ENCODE measurements around the gene TDRD6. TPM values are rescaled to one million over a fixed set of nuclear protein-coding genes. Genes with fewer than 3 reads are reported as not detected.

Gene TDRD6, protein sequence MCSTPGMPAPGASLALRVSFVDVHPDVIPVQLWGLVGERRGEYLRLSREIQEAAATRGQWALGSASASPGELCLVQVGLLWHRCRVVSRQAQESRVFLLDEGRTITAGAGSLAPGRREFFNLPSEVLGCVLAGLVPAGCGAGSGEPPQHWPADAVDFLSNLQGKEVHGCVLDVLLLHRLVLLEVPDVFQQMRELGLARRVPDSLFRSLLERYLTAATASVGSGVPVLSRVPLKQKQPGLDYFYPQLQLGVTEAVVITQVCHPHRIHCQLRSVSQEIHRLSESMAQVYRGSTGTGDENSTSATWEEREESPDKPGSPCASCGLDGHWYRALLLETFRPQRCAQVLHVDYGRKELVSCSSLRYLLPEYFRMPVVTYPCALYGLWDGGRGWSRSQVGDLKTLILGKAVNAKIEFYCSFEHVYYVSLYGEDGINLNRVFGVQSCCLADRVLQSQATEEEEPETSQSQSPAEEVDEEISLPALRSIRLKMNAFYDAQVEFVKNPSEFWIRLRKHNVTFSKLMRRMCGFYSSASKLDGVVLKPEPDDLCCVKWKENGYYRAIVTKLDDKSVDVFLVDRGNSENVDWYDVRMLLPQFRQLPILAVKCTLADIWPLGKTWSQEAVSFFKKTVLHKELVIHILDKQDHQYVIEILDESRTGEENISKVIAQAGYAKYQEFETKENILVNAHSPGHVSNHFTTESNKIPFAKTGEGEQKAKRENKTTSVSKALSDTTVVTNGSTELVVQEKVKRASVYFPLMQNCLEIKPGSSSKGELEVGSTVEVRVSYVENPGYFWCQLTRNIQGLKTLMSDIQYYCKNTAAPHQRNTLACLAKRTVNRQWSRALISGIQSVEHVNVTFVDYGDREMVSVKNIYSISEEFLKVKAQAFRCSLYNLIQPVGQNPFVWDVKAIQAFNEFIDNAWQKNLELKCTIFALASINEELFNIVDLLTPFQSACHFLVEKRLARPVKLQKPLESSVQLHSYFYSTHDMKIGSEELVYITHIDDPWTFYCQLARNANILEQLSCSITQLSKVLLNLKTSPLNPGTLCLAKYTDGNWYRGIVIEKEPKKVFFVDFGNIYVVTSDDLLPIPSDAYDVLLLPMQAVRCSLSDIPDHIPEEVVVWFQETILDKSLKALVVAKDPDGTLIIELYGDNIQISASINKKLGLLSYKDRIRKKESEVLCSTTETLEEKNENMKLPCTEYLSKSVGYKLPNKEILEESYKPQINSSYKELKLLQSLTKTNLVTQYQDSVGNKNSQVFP (N-terminal part only)
- not detected in 2 replicates for total RNA-seq

DNA sequence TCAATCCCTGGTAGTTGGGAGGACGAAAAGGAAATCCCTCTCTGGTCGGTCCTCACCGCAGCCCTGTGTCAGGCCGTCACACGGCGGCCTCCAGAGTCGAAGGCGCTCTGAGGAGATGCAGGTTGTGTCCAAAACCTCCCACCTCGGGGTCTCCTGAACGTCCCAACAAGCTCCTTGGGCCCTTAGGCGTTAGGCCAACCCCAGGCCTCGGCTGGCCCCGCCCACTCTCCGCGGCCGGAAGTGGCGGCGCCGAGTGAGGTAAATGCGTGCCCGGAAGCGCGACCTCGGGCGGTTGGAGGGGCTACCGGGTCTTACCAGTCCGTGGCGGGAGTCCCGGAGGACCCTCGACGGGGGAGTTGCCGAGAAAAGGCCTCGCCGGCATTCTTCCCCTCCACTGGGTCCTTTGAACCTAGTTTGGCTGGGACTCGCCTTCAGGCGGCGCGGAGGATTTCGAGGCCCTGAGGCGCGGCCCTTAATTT is at the start of gene TDRD6:
Gene TDRD6, plus strand, starts transcription at position 267 of the 479 bp plus-strand sequence. CDS start 244 bp downstream, outside the sequence.

DNA sequence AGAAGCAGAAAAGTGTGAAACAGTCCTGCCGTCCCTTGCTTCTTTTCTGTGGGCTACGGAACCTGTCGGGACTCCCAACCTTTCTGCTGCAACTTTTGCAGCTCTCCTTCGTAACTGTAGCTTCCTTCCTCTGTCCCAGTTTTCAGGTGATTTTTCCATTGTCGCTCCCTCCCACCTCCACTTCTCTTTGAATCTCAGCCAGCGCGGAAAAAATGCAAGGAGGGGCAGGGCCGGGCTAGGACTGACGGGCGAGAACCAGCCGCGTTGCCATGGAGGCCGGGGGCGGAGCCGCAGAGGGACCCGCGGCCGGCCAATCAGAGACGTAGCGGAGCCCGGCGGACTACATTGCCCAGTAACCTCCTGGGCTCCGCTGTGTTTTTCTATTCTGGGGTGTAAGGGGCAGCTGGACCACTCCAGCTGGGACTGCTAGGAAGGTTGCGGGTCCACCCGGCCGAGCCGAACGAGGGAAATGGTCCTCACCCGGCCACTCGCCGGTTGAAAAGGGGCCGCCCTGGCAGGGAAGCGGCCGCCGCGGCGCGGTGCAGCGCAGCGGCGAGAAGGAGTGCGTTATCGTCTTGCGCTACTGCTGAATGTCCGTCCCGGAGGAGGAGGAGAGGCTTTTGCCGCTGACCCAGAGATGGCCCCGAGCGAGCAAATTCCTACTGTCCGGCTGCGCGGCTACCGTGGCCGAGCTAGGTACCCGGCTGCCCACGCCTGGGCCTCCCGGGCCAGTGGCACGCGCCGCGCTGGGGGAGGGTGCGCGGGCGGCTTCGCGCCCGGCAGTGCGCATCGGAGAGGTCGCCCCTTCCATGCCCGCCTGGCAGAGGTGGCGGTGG is 34.9 kb upstream of the TDRD6 start, which contains the start of the genes CYP39A1 and SLC25A27:
Gene CYP39A1, minus strand, starts transcription at position 216 of the 836 bp plus-strand sequence. CDS start 236 bp downstream, outside the sequence.
Gene SLC25A27, plus strand, starts transcription at position 373 of the 836 bp plus-strand sequence. Its CDS starts 218 bp downstream, at position 591.

DNA sequence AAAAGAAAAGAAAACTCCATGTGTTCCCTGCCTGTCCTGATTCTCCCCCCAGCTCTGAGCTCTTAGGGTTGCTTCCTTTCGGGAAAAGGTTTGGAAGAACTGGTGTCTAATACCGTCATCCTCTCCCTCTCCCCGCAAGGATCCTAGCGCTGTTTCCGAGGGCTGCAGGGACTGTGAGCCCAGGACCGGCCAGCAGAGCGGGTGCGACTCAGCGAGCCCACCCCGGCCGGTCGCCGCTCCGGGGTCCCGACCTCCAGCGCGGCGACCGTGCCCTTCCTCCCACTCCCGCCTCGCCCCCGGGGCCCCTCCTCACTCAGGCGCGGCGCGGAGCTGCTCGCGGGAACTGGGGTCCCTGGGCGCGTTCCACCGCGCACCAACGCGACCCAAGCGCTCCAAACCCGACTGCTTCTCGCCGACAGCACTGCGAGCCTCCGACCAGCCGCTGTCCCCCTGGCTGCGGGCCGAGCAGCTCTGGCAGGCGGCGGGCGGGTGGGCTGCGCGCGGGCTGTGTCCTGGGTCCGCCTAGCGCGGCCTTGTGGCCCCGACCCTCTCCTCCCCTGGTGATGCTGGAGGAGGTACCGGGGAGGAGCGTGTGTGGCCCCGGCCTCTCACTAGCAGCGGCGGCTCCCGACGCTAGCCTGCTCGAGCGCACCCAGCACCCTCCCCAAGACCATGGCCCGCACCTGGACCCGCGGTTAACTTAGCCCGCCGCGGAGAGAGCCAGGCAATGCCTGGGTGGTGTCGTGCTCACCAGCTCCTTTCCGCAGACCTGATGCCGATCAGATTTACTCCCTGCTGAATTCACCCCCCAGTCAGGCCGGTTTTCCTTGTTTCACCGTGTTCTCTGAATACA is 47.4 kb downstream of the TDRD6 start, which contains the start of gene PLA2G7:
Gene PLA2G7, minus strand, starts transcription at position 509 of the 853 bp plus-strand sequence. CDS start 12,484 bp downstream, outside the sequence.

DNA sequence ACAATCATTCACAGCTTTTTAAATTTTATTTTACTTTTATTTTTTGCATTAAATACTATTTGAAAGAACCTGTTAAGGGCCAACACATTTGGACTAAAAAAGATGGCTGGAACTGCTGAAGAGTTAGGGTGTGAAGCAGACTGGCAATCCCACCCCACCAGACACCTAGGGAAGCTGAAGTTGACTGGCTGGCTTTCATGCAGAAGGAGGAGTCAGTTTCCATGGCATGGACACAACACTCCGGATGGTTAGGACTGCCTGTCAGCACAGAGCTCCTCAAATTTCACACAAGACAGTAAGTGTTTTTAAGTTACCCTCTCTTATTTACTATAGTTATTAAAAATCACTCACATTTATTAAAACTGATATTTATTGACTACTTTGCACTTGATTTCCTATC is 59.0 kb downstream of the TDRD6 start, which contains the start of gene ANKRD66:
Gene ANKRD66, plus strand, starts transcription at position 238 of the 400 bp plus-strand sequence. CDS start 5,016 bp downstream, outside the sequence.

Other genes with a start within 250 kb of the TDRD6 start
- 0.51 TPM in 1 of 2 replicates, not detected in the other for gene RCAN2, start 196.4 kb upstream of the TDRD6 start, total RNA-seq
- gene CYP39A1, start 35.1 kb upstream of the TDRD6 start, total RNA-seq, result 1.6 TPM in 1 of 2 replicates, not detected in the other
- gene SLC25A27, start 34.9 kb upstream of the TDRD6 start, total RNA-seq, result 2.0 and 2.2 TPM in 2 replicates
- gene PLA2G7, start 47.5 kb downstream of the TDRD6 start, total RNA-seq, result 0.12 TPM in 1 of 2 replicates, not detected in the other
- gene ANKRD66, start 59.0 kb downstream of the TDRD6 start, total RNA-seq, result not detected in 2 replicates
- not detected in 2 replicates for gene MEP1A, start 105.5 kb downstream of the TDRD6 start, total RNA-seq
- 0.23 and 3.0 TPM in 2 replicates for gene ADGRF5, start 234.1 kb downstream of the TDRD6 start, total RNA-seq

Measured in pericardium fibroblast (primary cell).